IMR-90 (cell line): ENCODE results near the gene TNRC6C. TPM values are rescaled to one million over a fixed set of nuclear protein-coding genes. Genes with fewer than 3 reads are reported as not detected.

Source experiments
- ATAC-seq: fragments of 200-7000 bp; cut with Tn5 transposase; 2 replicates; pipeline ENCODE4 v1.9.1; 2020; ENCODE audit warnings: low read depth, mild to moderate bottlenecking, moderate library complexity
- BruUV-seq: library from RNA; stranded (reverse); fragments of 400-500 nt; replicated peaks from 2 replicates; lab custom pipeline; 2021; lab: Mats Ljungman, UMichigan
- CTCF ChIA-PET: fragments of 300-600 bp; formaldehyde crosslinking; extraction: SDS; loops from one replicate; lab custom pipeline; 2021; ENCODE audit warnings: antibody characterized with exemption; lab: Yijun Ruan, JAX
- POLR2A ChIA-PET: fragments of 300-600 bp; sonication (Branson Sonifier 250); formaldehyde crosslinking; loops from one replicate; lab custom pipeline; 2022; ENCODE audit warnings: antibody characterized with exemption; ENCODE audit not compliant: unreplicated experiment; lab: Charles Lee
- DNase-seq: peaks from one replicate; pipeline ENCODE4 v3.0.0; 2013
- H2AFZ ChIP-seq: replicated peaks from 2 replicates; pipeline ENCODE3; 2013; ENCODE audit warnings: low read length, mild to moderate bottlenecking; ENCODE audit not compliant: poor library complexity
- H2AK5ac ChIP-seq: 2 replicates; pipeline ENCODE4 v1.6.1; 2013; ENCODE audit warnings: low read depth, low read length, inconsistent platforms
- H2AK9ac ChIP-seq: replicated peaks from 2 replicates; pipeline ENCODE3; 2013; ENCODE audit warnings: mild to moderate bottlenecking, low read depth, low read length, moderate library complexity; ENCODE audit not compliant: poor library complexity
- H2BK120ac ChIP-seq: 2 replicates; pipeline ENCODE4 v1.6.1; 2013; ENCODE audit warnings: low read depth, low read length, inconsistent platforms
- H2BK15ac ChIP-seq: 3 replicates; pipeline ENCODE4 v1.6.1; 2013; ENCODE audit warnings: low read depth, low read length, inconsistent platforms
- H2BK20ac ChIP-seq: 2 replicates; pipeline ENCODE4 v1.6.1; 2013; ENCODE audit warnings: low read depth, mild to moderate bottlenecking, inconsistent platforms, low read length, moderate library complexity
- H2BK5ac ChIP-seq: 2 replicates; pipeline ENCODE4 v1.6.1; 2013; ENCODE audit warnings: mild to moderate bottlenecking, low read depth, low read length, inconsistent platforms; ENCODE audit not compliant: poor library complexity, severe bottlenecking
- H3K14ac ChIP-seq: replicated peaks from 2 replicates; pipeline ENCODE4 v1.6.1; 2013; ENCODE audit warnings: low read depth, low read length, inconsistent platforms
- H3K18ac ChIP-seq: 2 replicates; pipeline ENCODE4 v1.6.1; 2013; ENCODE audit warnings: low read depth, low read length, control low read depth
- H3K23ac ChIP-seq: 2 replicates; pipeline ENCODE4 v1.6.1; 2013; ENCODE audit warnings: low read depth, low read length, inconsistent platforms
- H3K27ac ChIP-seq: 2 replicates; pipeline ENCODE4 v1.5.1; 2013; ENCODE audit warnings: mild to moderate bottlenecking, control low read depth, low read length; ENCODE audit not compliant: insufficient read depth
- H3K27me3 ChIP-seq: 2 replicates; pipeline ENCODE4 v1.6.1; 2013; ENCODE audit warnings: low read length; ENCODE audit not compliant: control insufficient read depth, insufficient read depth
- H3K36me3 ChIP-seq: 2 replicates; pipeline ENCODE4 v1.6.1; 2013; ENCODE audit warnings: low read length, mixed read lengths; ENCODE audit not compliant: control insufficient read depth, insufficient read depth
- H3K4ac ChIP-seq: 2 replicates; pipeline ENCODE4 v1.6.1; 2013; ENCODE audit warnings: low read depth, low read length, inconsistent platforms
- H3K4me1 ChIP-seq: 2 replicates; pipeline ENCODE4 v1.6.1; 2013; ENCODE audit warnings: low read length, mixed read lengths; ENCODE audit not compliant: control insufficient read depth, insufficient read depth
- H3K4me2 ChIP-seq: 2 replicates; pipeline ENCODE4 v1.6.1; 2013; ENCODE audit warnings: low read depth, mild to moderate bottlenecking, control low read depth, low read length, moderate library complexity
- H3K4me3 ChIP-seq: 2 replicates; pipeline ENCODE4 v1.5.1; 2013; ENCODE audit warnings: low read depth, mild to moderate bottlenecking, control low read depth, low read length, moderate library complexity; ENCODE audit not compliant: insufficient read depth
- H3K56ac ChIP-seq: 2 replicates; pipeline ENCODE4 v1.6.1; 2013; ENCODE audit warnings: low read length, inconsistent platforms; ENCODE audit not compliant: insufficient read depth; ENCODE audit errors: extremely low read depth
- H3K79me1 ChIP-seq, 2 experiments: 2 replicates each; pipeline ENCODE4 v1.6.1; 2013; ENCODE audit warnings: low read length in 2 of 2, inconsistent platforms in 1 of 2, low read depth in 1 of 2
- H3K9ac ChIP-seq: 2 replicates; pipeline ENCODE4 v1.6.1; 2013; ENCODE audit warnings: low read depth, low read length, control low read depth
- H3K9me1 ChIP-seq: 2 replicates; pipeline ENCODE4 v1.6.1; 2013; ENCODE audit warnings: low read length, inconsistent platforms; ENCODE audit not compliant: insufficient read depth
- H3K9me3 ChIP-seq: 2 replicates; pipeline ENCODE4 v1.6.1; 2013; ENCODE audit warnings: low read length; ENCODE audit not compliant: control insufficient read depth, insufficient read depth
- H4K20me1 ChIP-seq: 2 replicates; pipeline ENCODE4 v1.6.1; 2013; ENCODE audit warnings: low read length, inconsistent platforms; ENCODE audit not compliant: insufficient read depth
- H4K5ac ChIP-seq: 2 replicates; pipeline ENCODE4 v1.6.1; 2013; ENCODE audit warnings: mild to moderate bottlenecking, low read depth, low read length, control low read depth
- H4K8ac ChIP-seq, 2 experiments: 2 replicates each; pipeline ENCODE4 v1.6.1; 2013; ENCODE audit warnings: low read depth in 2 of 2, low read length in 2 of 2, control low read depth in 1 of 2, inconsistent platforms in 1 of 2
- H4K91ac ChIP-seq: 2 replicates; pipeline ENCODE4 v1.6.1; 2013; ENCODE audit warnings: low read depth, low read length, inconsistent platforms; ENCODE audit not compliant: insufficient read depth
- BHLHE40 ChIP-seq: fragments of 150-350 bp; IDR thresholded peaks from 2 replicates; pipeline ENCODE4 v1.6.1; 2016; ENCODE audit warnings: mild to moderate bottlenecking, low read depth, low read length
- CHD1 ChIP-seq: IDR thresholded peaks from 2 replicates; pipeline ENCODE4 v1.6.1; 2012; ENCODE audit warnings: low read depth, low read length, improper control_type of control experiment
- FOS ChIP-seq: fragments of 150-350 bp; IDR thresholded peaks from 2 replicates; pipeline ENCODE4 v1.6.1; 2016; ENCODE audit warnings: low read depth, low read length
- MAFK ChIP-seq: IDR thresholded peaks from 2 replicates; pipeline ENCODE4 v1.6.1; 2012; ENCODE audit warnings: low read depth, low read length, improper control_type of control experiment
- MAZ ChIP-seq: IDR thresholded peaks from 2 replicates; pipeline ENCODE4 v1.6.1; 2012; ENCODE audit warnings: low read depth, mild to moderate bottlenecking, low read length, improper control_type of control experiment, moderate library complexity, borderline replicate concordance
- NFE2L2 ChIP-seq: fragments of 150-350 bp; IDR thresholded peaks from 2 replicates; pipeline ENCODE4 v1.6.1; 2016; ENCODE audit warnings: low read depth, mild to moderate bottlenecking, low read length
- POLR2A ChIP-seq: IDR thresholded peaks from 2 replicates; pipeline ENCODE4 v1.6.1; 2012; ENCODE audit warnings: mild to moderate bottlenecking, low read depth, low read length
- RAD21 ChIP-seq: IDR thresholded peaks from 2 replicates; pipeline ENCODE4 v1.6.1; 2012; ENCODE audit warnings: low read length, improper control_type of control experiment
- RCOR1 ChIP-seq: IDR thresholded peaks from 2 replicates; pipeline ENCODE4 v1.6.1; 2012; ENCODE audit warnings: mild to moderate bottlenecking, low read length, improper control_type of control experiment; ENCODE audit not compliant: insufficient replicate concordance
- SMC3 ChIP-seq: fragments of 150-350 bp; IDR thresholded peaks from 2 replicates; pipeline ENCODE4 v1.6.1; 2016; ENCODE audit warnings: low read depth, mild to moderate bottlenecking, antibody characterized with exemption, low read length, moderate library complexity
- WGBS, 2 experiments: methylation state at CpG; one replicate each; pipeline versions ENCODE4 v1.1.5 to v1.1.7; 2013; ENCODE audit warnings: missing lambda C conversion rate in 2 of 2; ENCODE audit not compliant: insufficient read length in 1 of 2; ENCODE audit errors: extremely low coverage in 2 of 2; 5-methylcytosine and 5-hydroxymethylcytosine counted together
- dilution Hi-C: fragments of 300-500 bp; cut with HindIII; formaldehyde crosslinking; loops from one replicate; pipeline ENCODE4 v1.14.3; 2018; ENCODE audit warnings: low sequenced_read_pairs; ENCODE audit not compliant: unreplicated experiment
- in situ Hi-C: fragments of 300-500 bp; cut with MboI; formaldehyde crosslinking; loops from 3 replicates; pipeline ENCODE4 v1.14.3; 2019; ENCODE audit warnings: low sequenced_read_pairs, inconsistent platforms, mixed read lengths
- intact Hi-C: fragments of 100-400 bp; cut with micrococcal nuclease; formaldehyde crosslinking; loops from 2 replicates; pipeline ENCODE4 v1.10.0; 2022
- polyA plus RNA-seq, 3 experiments: library from polyadenylated mRNA; depleted of rRNA; stranded (reverse); fragments of >200 nt; gene quantifications; 2 replicates each; pipeline ENCODE4 v1.2.3, GENCODE V29; 2012; ENCODE audit warnings: low replicate concordance in 1 of 3
- total RNA-seq: library from RNA; depleted of rRNA; stranded (reverse); fragments of >200 nt; gene quantifications from 2 replicates; pipeline ENCODE4 v1.2.3, GENCODE V29; 2012
- TF ChIP-seq, protein P1 (sequence below): conservative IDR thresholded peaks from 2 replicates; pipeline ENCODE4 v1.5.1; 2012; ENCODE audit warnings: mild to moderate bottlenecking, low read depth, low read length, improper control_type of control experiment
- TF ChIP-seq, protein P2 (sequence below): fragments of 150-350 bp; IDR thresholded peaks from 2 replicates; pipeline ENCODE4 v1.6.1; 2016; ENCODE audit warnings: low read depth, mild to moderate bottlenecking, low read length, moderate library complexity, borderline replicate concordance
- TF ChIP-seq, protein P3 (sequence below): fragments of 150-350 bp; IDR thresholded peaks from 2 replicates; pipeline ENCODE4 v1.6.1; 2017; ENCODE audit warnings: mild to moderate bottlenecking, antibody characterized with exemption, low read length, low read depth

The TNRC6C gene
- total and polyA plus RNA-seq, 2 of the 4 experiments (the other 2 are of a cell fraction): 1.6 to 2.7 TPM

DNA sequence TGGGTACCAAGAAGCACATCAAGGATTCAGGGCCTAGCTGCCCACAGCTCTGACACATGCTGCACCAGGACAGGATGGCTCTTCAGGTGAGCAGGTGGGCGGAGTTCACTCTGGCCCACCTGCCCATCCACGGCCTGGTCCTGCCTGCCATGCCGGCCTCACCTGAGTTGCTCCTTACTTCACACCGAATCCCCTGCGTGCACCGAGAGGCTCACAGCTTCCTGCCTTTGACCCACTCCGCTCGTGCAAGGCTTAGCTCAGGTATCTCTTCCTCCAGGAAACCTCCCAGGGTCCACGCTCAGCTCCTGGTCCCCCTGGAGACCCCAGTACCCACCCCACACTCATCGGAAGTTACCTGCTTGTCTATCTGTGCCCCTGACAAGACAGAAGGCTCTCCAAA is 21.6 kb upstream of the TNRC6C start:
- no peak overlapping the region for H2AK5ac ChIP-seq
- no peak overlapping the region for H3K4ac ChIP-seq
- H3K18ac ChIP-seq: no peak overlapping the region
- no peak overlapping the region for H2AK9ac ChIP-seq
- H4K8ac ChIP-seq: no peak overlapping the region
- H3K4me2 ChIP-seq: no peak overlapping the region
- no peak overlapping the region for H4K5ac ChIP-seq
- in situ Hi-C loops (loop anchor here (5.0 kb wide), 1 partner anchor 40 kb away; no protein-coding TSS in a partner anchor), intact Hi-C loops (no loop called here), dilution Hi-C loops (no loop called here)
- no peaks in the 10 kb centered on the region for H3K9me1 ChIP-seq
- no peak overlapping the region for H2AFZ ChIP-seq
- H3K14ac ChIP-seq: no peak overlapping the region
- ChIA-PET CTCF (no interaction called here), POLR2A (no interaction called here)
- no TSS peak for BruUV-seq
- WGBS, 2 experiments: 81% methylated on average over 3 of the region's 10 CpGs; no CpG with 5 or more reads in 1 of the 2 experiments
- H2BK120ac ChIP-seq: no peak overlapping the region
- no peak for ATAC-seq
- no peaks in the 10 kb centered on the region for H3K79me1 ChIP-seq
- DNase-seq: no peak
- no peak overlapping the region for H3K4me3 ChIP-seq
- no peak overlapping the region for H3K27ac ChIP-seq
- no peak overlapping the region for H2BK5ac ChIP-seq
- no peaks in the 10 kb centered on the region for H4K20me1 ChIP-seq
- H3K23ac ChIP-seq: no peak overlapping the region
- TF ChIP-seq BHLHE40 (no peak), NFE2L2 (no peak), FOS (no peak), MAZ (no peak), POLR2A (no peak), RCOR1 (no peak), MAFK (no peak), RAD21 (no peak), SMC3 (no peak), CHD1 (no peak)
- TF ChIP-seq, protein P1, sequence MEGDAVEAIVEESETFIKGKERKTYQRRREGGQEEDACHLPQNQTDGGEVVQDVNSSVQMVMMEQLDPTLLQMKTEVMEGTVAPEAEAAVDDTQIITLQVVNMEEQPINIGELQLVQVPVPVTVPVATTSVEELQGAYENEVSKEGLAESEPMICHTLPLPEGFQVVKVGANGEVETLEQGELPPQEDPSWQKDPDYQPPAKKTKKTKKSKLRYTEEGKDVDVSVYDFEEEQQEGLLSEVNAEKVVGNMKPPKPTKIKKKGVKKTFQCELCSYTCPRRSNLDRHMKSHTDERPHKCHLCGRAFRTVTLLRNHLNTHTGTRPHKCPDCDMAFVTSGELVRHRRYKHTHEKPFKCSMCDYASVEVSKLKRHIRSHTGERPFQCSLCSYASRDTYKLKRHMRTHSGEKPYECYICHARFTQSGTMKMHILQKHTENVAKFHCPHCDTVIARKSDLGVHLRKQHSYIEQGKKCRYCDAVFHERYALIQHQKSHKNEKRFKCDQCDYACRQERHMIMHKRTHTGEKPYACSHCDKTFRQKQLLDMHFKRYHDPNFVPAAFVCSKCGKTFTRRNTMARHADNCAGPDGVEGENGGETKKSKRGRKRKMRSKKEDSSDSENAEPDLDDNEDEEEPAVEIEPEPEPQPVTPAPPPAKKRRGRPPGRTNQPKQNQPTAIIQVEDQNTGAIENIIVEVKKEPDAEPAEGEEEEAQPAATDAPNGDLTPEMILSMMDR: no peak
- TF ChIP-seq, protein P2, sequence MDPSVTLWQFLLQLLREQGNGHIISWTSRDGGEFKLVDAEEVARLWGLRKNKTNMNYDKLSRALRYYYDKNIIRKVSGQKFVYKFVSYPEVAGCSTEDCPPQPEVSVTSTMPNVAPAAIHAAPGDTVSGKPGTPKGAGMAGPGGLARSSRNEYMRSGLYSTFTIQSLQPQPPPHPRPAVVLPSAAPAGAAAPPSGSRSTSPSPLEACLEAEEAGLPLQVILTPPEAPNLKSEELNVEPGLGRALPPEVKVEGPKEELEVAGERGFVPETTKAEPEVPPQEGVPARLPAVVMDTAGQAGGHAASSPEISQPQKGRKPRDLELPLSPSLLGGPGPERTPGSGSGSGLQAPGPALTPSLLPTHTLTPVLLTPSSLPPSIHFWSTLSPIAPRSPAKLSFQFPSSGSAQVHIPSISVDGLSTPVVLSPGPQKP: no peak
- TF ChIP-seq, protein P3, sequence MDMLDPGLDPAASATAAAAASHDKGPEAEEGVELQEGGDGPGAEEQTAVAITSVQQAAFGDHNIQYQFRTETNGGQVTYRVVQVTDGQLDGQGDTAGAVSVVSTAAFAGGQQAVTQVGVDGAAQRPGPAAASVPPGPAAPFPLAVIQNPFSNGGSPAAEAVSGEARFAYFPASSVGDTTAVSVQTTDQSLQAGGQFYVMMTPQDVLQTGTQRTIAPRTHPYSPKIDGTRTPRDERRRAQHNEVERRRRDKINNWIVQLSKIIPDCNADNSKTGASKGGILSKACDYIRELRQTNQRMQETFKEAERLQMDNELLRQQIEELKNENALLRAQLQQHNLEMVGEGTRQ: no peak
- no peak overlapping the region for H3K56ac ChIP-seq
- no peak overlapping the region for H2BK15ac ChIP-seq
- H4K91ac ChIP-seq: no peak overlapping the region
- peaks cover 52% of the 10 kb centered on the region for H3K27me3 ChIP-seq
- H3K36me3 ChIP-seq: no peaks in the 10 kb centered on the region
- no peak overlapping the region for H3K9ac ChIP-seq
- no peaks in the 10 kb centered on the region for H3K4me1 ChIP-seq
- no peaks in the 10 kb centered on the region for H3K9me3 ChIP-seq
- no peak overlapping the region for H2BK20ac ChIP-seq
